IMR-90 (cell line): ENCODE results near the gene CKAP5. TPM values are rescaled to one million over a fixed set of nuclear protein-coding genes. Genes with fewer than 3 reads are reported as not detected.

Experiments
- ATAC-seq: fragments of 200-7000 bp; cut with Tn5 transposase; 2 replicates; pipeline ENCODE4 v1.9.1; 2020; ENCODE audit warnings: low read depth, mild to moderate bottlenecking, moderate library complexity
- BruUV-seq: library from RNA; stranded (reverse); fragments of 400-500 nt; replicated peaks from 2 replicates; lab custom pipeline; 2021; lab: Mats Ljungman, UMichigan
- CTCF ChIA-PET: fragments of 300-600 bp; formaldehyde crosslinking; extraction: SDS; loops from one replicate; lab custom pipeline; 2021; ENCODE audit warnings: antibody characterized with exemption; lab: Yijun Ruan, JAX
- POLR2A ChIA-PET: fragments of 300-600 bp; sonication (Branson Sonifier 250); formaldehyde crosslinking; loops from one replicate; lab custom pipeline; 2022; ENCODE audit warnings: antibody characterized with exemption; ENCODE audit not compliant: unreplicated experiment; lab: Charles Lee
- DNase-seq: peaks from one replicate; pipeline ENCODE4 v3.0.0; 2013
- H2AFZ ChIP-seq: replicated peaks from 2 replicates; pipeline ENCODE3; 2013; ENCODE audit warnings: low read length, mild to moderate bottlenecking; ENCODE audit not compliant: poor library complexity
- H2AK5ac ChIP-seq: 2 replicates; pipeline ENCODE4 v1.6.1; 2013; ENCODE audit warnings: low read depth, low read length, inconsistent platforms
- H2AK9ac ChIP-seq: replicated peaks from 2 replicates; pipeline ENCODE3; 2013; ENCODE audit warnings: mild to moderate bottlenecking, low read depth, low read length, moderate library complexity; ENCODE audit not compliant: poor library complexity
- H2BK120ac ChIP-seq: 2 replicates; pipeline ENCODE4 v1.6.1; 2013; ENCODE audit warnings: low read depth, low read length, inconsistent platforms
- H2BK15ac ChIP-seq: 3 replicates; pipeline ENCODE4 v1.6.1; 2013; ENCODE audit warnings: low read depth, low read length, inconsistent platforms
- H2BK20ac ChIP-seq: 2 replicates; pipeline ENCODE4 v1.6.1; 2013; ENCODE audit warnings: low read depth, mild to moderate bottlenecking, inconsistent platforms, low read length, moderate library complexity
- H2BK5ac ChIP-seq: 2 replicates; pipeline ENCODE4 v1.6.1; 2013; ENCODE audit warnings: mild to moderate bottlenecking, low read depth, low read length, inconsistent platforms; ENCODE audit not compliant: poor library complexity, severe bottlenecking
- H3K14ac ChIP-seq: replicated peaks from 2 replicates; pipeline ENCODE4 v1.6.1; 2013; ENCODE audit warnings: low read depth, low read length, inconsistent platforms
- H3K18ac ChIP-seq: 2 replicates; pipeline ENCODE4 v1.6.1; 2013; ENCODE audit warnings: low read depth, low read length, control low read depth
- H3K23ac ChIP-seq: 2 replicates; pipeline ENCODE4 v1.6.1; 2013; ENCODE audit warnings: low read depth, low read length, inconsistent platforms
- H3K27ac ChIP-seq: 2 replicates; pipeline ENCODE4 v1.5.1; 2013; ENCODE audit warnings: mild to moderate bottlenecking, control low read depth, low read length; ENCODE audit not compliant: insufficient read depth
- H3K27me3 ChIP-seq: 2 replicates; pipeline ENCODE4 v1.6.1; 2013; ENCODE audit warnings: low read length; ENCODE audit not compliant: control insufficient read depth, insufficient read depth
- H3K36me3 ChIP-seq: 2 replicates; pipeline ENCODE4 v1.6.1; 2013; ENCODE audit warnings: low read length, mixed read lengths; ENCODE audit not compliant: control insufficient read depth, insufficient read depth
- H3K4ac ChIP-seq: 2 replicates; pipeline ENCODE4 v1.6.1; 2013; ENCODE audit warnings: low read depth, low read length, inconsistent platforms
- H3K4me1 ChIP-seq: 2 replicates; pipeline ENCODE4 v1.6.1; 2013; ENCODE audit warnings: low read length, mixed read lengths; ENCODE audit not compliant: control insufficient read depth, insufficient read depth
- H3K4me2 ChIP-seq: 2 replicates; pipeline ENCODE4 v1.6.1; 2013; ENCODE audit warnings: low read depth, mild to moderate bottlenecking, control low read depth, low read length, moderate library complexity
- H3K4me3 ChIP-seq: 2 replicates; pipeline ENCODE4 v1.5.1; 2013; ENCODE audit warnings: low read depth, mild to moderate bottlenecking, control low read depth, low read length, moderate library complexity; ENCODE audit not compliant: insufficient read depth
- H3K56ac ChIP-seq: 2 replicates; pipeline ENCODE4 v1.6.1; 2013; ENCODE audit warnings: low read length, inconsistent platforms; ENCODE audit not compliant: insufficient read depth; ENCODE audit errors: extremely low read depth
- H3K79me1 ChIP-seq, 2 experiments: 2 replicates each; pipeline ENCODE4 v1.6.1; 2013; ENCODE audit warnings: low read length in 2 of 2, inconsistent platforms in 1 of 2, low read depth in 1 of 2
- H3K9ac ChIP-seq: 2 replicates; pipeline ENCODE4 v1.6.1; 2013; ENCODE audit warnings: low read depth, low read length, control low read depth
- H3K9me1 ChIP-seq: 2 replicates; pipeline ENCODE4 v1.6.1; 2013; ENCODE audit warnings: low read length, inconsistent platforms; ENCODE audit not compliant: insufficient read depth
- H3K9me3 ChIP-seq: 2 replicates; pipeline ENCODE4 v1.6.1; 2013; ENCODE audit warnings: low read length; ENCODE audit not compliant: control insufficient read depth, insufficient read depth
- H4K20me1 ChIP-seq: 2 replicates; pipeline ENCODE4 v1.6.1; 2013; ENCODE audit warnings: low read length, inconsistent platforms; ENCODE audit not compliant: insufficient read depth
- H4K5ac ChIP-seq: 2 replicates; pipeline ENCODE4 v1.6.1; 2013; ENCODE audit warnings: mild to moderate bottlenecking, low read depth, low read length, control low read depth
- H4K8ac ChIP-seq, 2 experiments: 2 replicates each; pipeline ENCODE4 v1.6.1; 2013; ENCODE audit warnings: low read depth in 2 of 2, low read length in 2 of 2, control low read depth in 1 of 2, inconsistent platforms in 1 of 2
- H4K91ac ChIP-seq: 2 replicates; pipeline ENCODE4 v1.6.1; 2013; ENCODE audit warnings: low read depth, low read length, inconsistent platforms; ENCODE audit not compliant: insufficient read depth
- CHD1 ChIP-seq: IDR thresholded peaks from 2 replicates; pipeline ENCODE4 v1.6.1; 2012; ENCODE audit warnings: low read depth, low read length, improper control_type of control experiment
- MAFK ChIP-seq: IDR thresholded peaks from 2 replicates; pipeline ENCODE4 v1.6.1; 2012; ENCODE audit warnings: low read depth, low read length, improper control_type of control experiment
- NFE2L2 ChIP-seq: fragments of 150-350 bp; IDR thresholded peaks from 2 replicates; pipeline ENCODE4 v1.6.1; 2016; ENCODE audit warnings: low read depth, mild to moderate bottlenecking, low read length
- RAD21 ChIP-seq: IDR thresholded peaks from 2 replicates; pipeline ENCODE4 v1.6.1; 2012; ENCODE audit warnings: low read length, improper control_type of control experiment
- RFX5 ChIP-seq: IDR thresholded peaks from 2 replicates; pipeline ENCODE4 v1.8.0; 2012; ENCODE audit warnings: low read depth, mild to moderate bottlenecking, low read length, moderate library complexity
- WGBS, 2 experiments: methylation state at CpG; one replicate each; pipeline versions ENCODE4 v1.1.5 to v1.1.7; 2013; ENCODE audit warnings: missing lambda C conversion rate in 2 of 2; ENCODE audit not compliant: insufficient read length in 1 of 2; ENCODE audit errors: extremely low coverage in 2 of 2; 5-methylcytosine and 5-hydroxymethylcytosine counted together
- dilution Hi-C: fragments of 300-500 bp; cut with HindIII; formaldehyde crosslinking; loops from one replicate; pipeline ENCODE4 v1.14.3; 2018; ENCODE audit warnings: low sequenced_read_pairs; ENCODE audit not compliant: unreplicated experiment
- in situ Hi-C: fragments of 300-500 bp; cut with MboI; formaldehyde crosslinking; loops from 3 replicates; pipeline ENCODE4 v1.14.3; 2019; ENCODE audit warnings: low sequenced_read_pairs, inconsistent platforms, mixed read lengths
- intact Hi-C: fragments of 100-400 bp; cut with micrococcal nuclease; formaldehyde crosslinking; loops from 2 replicates; pipeline ENCODE4 v1.10.0; 2022
- polyA plus RNA-seq, 3 experiments: library from polyadenylated mRNA; depleted of rRNA; stranded (reverse); fragments of >200 nt; gene quantifications; 2 replicates each; pipeline ENCODE4 v1.2.3, GENCODE V29; 2012; ENCODE audit warnings: low replicate concordance in 1 of 3
- total RNA-seq: library from RNA; depleted of rRNA; stranded (reverse); fragments of >200 nt; gene quantifications from 2 replicates; pipeline ENCODE4 v1.2.3, GENCODE V29; 2012
- TF ChIP-seq, protein P1 (sequence below): conservative IDR thresholded peaks from 2 replicates; pipeline ENCODE4 v1.5.1; 2012; ENCODE audit warnings: mild to moderate bottlenecking, low read depth, low read length, improper control_type of control experiment
- TF ChIP-seq, protein P2 (sequence below): fragments of 150-350 bp; IDR thresholded peaks from 2 replicates; pipeline ENCODE4 v1.6.1; 2017; ENCODE audit warnings: mild to moderate bottlenecking, antibody characterized with exemption, low read length, low read depth

Gene CKAP5
- total and polyA plus RNA-seq, 2 of the 4 experiments (the other 2 are of a cell fraction): 59.5 to 79.2 TPM

DNA sequence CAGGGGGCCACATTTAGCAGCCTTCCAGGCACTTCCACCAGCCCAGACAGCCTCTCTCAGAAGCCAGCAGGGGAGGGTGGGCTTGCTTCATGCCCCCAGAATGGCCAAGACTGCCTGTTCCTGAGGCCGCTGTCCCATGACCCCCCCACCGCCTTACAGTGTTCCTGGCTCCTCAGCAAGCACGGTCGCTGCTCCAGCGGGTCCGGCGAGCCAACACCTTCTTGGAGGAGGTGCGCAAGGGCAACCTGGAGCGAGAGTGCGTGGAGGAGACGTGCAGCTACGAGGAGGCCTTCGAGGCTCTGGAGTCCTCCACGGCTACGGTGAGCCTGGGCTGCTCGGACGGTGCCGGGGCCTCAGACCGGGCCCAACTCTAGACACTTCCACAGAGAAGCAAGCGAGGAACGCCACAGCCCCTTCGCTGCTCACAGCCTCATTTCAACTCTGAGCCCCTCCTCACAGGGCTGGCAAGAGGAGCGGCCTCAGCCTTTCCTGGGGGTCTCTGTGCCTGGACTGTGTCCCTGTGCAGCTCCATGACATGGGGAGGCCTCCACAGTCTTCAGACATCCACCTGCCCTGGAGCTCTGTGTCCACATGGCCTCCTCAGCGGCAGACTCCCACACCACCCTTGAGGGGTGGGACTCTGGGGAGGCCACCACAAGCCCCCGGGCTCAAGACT, 126.4 kb downstream of the CKAP5 start:
- H2AFZ ChIP-seq: peak overlapping the region; percentile 51
- no peak overlapping the region for H2BK5ac ChIP-seq
- H2BK20ac ChIP-seq: no peak overlapping the region
- DNase-seq (no peak), ATAC-seq (no peak)
- no peak overlapping the region for H3K56ac ChIP-seq
- no TSS peak for BruUV-seq
- TF ChIP-seq, protein P1, sequence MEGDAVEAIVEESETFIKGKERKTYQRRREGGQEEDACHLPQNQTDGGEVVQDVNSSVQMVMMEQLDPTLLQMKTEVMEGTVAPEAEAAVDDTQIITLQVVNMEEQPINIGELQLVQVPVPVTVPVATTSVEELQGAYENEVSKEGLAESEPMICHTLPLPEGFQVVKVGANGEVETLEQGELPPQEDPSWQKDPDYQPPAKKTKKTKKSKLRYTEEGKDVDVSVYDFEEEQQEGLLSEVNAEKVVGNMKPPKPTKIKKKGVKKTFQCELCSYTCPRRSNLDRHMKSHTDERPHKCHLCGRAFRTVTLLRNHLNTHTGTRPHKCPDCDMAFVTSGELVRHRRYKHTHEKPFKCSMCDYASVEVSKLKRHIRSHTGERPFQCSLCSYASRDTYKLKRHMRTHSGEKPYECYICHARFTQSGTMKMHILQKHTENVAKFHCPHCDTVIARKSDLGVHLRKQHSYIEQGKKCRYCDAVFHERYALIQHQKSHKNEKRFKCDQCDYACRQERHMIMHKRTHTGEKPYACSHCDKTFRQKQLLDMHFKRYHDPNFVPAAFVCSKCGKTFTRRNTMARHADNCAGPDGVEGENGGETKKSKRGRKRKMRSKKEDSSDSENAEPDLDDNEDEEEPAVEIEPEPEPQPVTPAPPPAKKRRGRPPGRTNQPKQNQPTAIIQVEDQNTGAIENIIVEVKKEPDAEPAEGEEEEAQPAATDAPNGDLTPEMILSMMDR: no peak
- TF ChIP-seq RAD21: no peak
- TF ChIP-seq MAFK: no peak
- TF ChIP-seq, protein P2, sequence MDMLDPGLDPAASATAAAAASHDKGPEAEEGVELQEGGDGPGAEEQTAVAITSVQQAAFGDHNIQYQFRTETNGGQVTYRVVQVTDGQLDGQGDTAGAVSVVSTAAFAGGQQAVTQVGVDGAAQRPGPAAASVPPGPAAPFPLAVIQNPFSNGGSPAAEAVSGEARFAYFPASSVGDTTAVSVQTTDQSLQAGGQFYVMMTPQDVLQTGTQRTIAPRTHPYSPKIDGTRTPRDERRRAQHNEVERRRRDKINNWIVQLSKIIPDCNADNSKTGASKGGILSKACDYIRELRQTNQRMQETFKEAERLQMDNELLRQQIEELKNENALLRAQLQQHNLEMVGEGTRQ: no peak
- no peak for TF ChIP-seq RFX5
- no peak for TF ChIP-seq CHD1
- no peak for TF ChIP-seq NFE2L2
- H3K9me1 ChIP-seq: peaks cover 16% of the 10 kb centered on the region
- no peak overlapping the region for H3K18ac ChIP-seq
- ChIA-PET CTCF (no interaction called here), POLR2A (no interaction called here)
- no peak overlapping the region for H2BK15ac ChIP-seq
- H4K5ac ChIP-seq: no peak overlapping the region
- H3K27ac ChIP-seq: no peak overlapping the region
- no peak overlapping the region for H3K4ac ChIP-seq
- peaks cover 9% of the 10 kb centered on the region for H3K4me1 ChIP-seq
- H3K23ac ChIP-seq: no peak overlapping the region
- H4K91ac ChIP-seq: no peak overlapping the region
- no peak overlapping the region for H3K14ac ChIP-seq
- H3K9ac ChIP-seq: no peak overlapping the region
- in situ Hi-C loops: no loop called here
- H3K36me3 ChIP-seq: no peaks in the 10 kb centered on the region
- peaks cover 0 to 3% of the 10 kb centered on the region in 2 experiments; a peak in 1 of 4 replicates for H3K79me1 ChIP-seq
- H3K9me3 ChIP-seq: no peaks in the 10 kb centered on the region
- no peaks in the 10 kb centered on the region for H3K27me3 ChIP-seq
- peak overlapping the region; percentile 16; the same call in 1 of the 2 replicates for H2AK5ac ChIP-seq
- no peak overlapping the region for H4K8ac ChIP-seq
- intact Hi-C loops: no loop called here
- dilution Hi-C loops: no loop called here
- 91% methylated on average over 16 of the region's 25 CpGs; no CpG with 5 or more reads in 1 of the 2 experiments for WGBS, 2 experiments
- H2AK9ac ChIP-seq: peak overlapping the region; percentile 55
- no peaks in the 10 kb centered on the region for H4K20me1 ChIP-seq
- H3K4me2 ChIP-seq: no peak overlapping the region
- H3K4me3 ChIP-seq: no peak overlapping the region
- H2BK120ac ChIP-seq: no peak overlapping the region
